ENCODE measurements around the gene CA14.
A peak's percentile ranks its signal among the peaks of the same experiment; 100 is the strongest.
"Not testable (repeated sequence)": the region's sequence is repeated elsewhere in the genome, so short reads cannot be mapped to it uniquely, and the experiment has no call there.

Gene CA14

DNA sequence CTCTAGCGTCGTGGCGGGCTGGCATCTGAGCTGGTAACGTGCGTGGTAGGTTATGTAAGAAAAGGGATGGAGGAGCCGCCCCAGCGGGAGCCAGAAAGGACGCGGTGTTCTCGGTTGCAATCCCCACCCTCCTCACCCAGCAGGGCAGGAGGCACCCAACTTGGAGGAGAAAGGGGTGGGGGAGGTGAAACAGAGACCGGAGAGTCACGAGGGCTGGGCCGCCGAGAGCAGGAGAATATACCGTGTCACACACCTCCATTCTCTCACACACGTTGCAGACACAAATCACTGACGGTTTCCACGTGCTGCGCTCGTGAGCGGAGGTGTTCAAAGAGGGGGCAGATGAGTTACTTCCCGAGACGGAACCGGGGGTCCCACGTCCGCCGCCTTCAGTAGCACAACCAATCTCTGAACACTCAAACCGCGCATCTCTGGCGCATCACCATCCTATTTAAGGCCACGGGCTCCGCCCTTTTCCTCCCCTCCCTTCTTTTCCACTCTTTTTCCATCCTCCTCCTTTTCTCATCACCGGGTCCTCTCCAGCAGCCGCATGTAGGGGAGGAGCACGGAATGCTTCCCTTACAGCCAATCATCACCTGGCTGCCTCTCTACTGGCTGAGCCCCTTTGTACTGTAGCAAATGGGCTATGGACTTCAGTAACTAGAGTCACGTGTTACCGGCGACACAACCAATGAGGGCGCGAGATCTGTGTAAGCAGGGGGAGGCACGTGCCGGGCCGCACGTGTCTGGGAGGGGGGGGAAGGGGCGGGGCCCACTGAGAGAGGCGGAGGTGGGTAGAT is 24.4 kb downstream of the CA14 start, which contains the start of gene CIART:
CIART (plus strand) TSS at position 797 of the 800 bp plus-strand sequence. CDS start 714 bp downstream, outside the sequence.
- FAIRE-seq, result peak; percentile 93

- FAIRE-seq, result no peak
Observed at GRCh38 chr1:150282558-150282958, 25.0 kb downstream of the CA14 start.

GRCh38 chr1:150283260-150283659 is 25.7 kb downstream of the CA14 start:
- FAIRE-seq, result no peak

DNA sequence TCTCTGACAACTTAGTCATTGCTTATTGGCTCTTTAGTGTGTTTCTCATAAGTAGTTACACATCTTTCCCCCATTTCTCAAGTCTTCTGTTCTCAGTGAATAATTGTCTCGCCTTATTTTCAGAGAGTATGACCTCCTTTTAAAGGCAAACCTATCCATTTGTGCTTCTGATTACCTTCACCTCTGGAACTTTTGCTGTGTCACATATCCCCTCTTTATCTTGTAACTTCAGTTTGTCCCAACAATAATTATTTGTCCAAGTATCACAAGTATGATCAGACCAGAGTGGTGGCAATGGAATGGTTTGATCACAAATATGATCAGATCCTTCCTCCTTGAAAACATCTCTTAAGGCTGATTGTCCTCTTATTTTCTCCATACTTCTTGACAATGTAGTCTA is 30.8 kb downstream of the CA14 start:
- no peak for FAIRE-seq

DNA sequence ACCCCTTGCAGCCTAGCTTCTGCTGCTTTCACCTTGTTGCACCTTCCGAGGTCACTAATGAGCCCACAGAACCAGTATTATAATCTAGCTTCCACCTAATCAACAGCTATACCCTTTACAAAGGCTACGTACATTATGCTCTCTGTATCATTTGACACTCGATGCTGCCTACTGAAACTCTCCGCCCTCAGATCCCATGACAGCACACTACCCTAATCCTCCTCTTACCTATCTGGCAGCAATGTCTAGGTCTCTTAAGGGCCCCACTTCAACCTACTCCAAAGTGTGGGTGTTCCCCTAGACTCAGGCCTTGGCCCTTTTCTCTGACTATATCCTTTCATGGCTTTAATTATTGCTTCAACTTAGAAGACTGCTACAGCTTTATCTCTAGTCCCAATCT is 31.2 kb downstream of the CA14 start:
- FAIRE-seq, result no peak

- peak; percentile 90 for FAIRE-seq
Observed at GRCh38 chr1:150293433-150294253, 36.1 kb downstream of the CA14 start, which contains the start of gene MRPS21. Gene MRPS21, plus strand, starts transcription at chr1:150293861. Its CDS starts 506 bp downstream, at chr1:150294367.

DNA sequence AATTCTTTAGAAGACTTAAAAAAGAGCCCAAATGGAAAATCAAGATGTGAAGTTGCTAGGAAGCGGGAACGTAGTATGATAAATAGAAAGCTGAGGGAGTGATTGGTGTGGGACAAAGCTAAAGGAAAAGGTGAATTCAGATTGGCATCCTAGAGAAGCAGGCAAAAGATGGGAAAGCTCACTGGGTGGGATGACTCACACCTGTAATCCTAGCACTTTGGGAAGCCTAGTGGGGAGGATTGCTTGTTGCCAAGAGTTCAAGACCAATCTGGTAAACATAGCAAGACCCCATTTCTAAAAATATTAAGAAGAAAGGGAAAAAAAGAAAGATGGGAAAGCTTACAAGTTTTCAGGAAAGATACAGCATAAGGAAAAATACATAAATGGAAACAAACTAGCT is 37.9 kb downstream of the CA14 start:
- FAIRE-seq, result no peak

DNA sequence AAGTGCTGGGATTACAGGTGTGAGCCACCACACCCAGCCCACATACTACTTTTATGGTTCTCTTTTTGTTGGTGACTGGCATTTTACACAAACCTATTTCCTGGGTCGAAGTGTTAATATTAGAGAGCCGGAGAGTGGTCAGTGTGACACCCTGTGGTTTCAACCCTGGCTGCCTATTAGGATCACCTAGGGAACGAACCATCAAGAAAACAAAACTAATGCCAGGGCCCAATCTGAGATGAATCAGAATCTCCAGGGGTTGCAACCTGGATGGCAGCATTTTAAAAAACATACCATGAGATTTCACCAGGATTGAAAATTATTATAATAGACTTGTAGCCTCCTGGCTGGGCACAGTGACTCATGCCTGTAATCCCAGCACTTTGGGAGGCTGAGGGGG is 42.1 kb downstream of the CA14 start:
- no peak for FAIRE-seq

DNA sequence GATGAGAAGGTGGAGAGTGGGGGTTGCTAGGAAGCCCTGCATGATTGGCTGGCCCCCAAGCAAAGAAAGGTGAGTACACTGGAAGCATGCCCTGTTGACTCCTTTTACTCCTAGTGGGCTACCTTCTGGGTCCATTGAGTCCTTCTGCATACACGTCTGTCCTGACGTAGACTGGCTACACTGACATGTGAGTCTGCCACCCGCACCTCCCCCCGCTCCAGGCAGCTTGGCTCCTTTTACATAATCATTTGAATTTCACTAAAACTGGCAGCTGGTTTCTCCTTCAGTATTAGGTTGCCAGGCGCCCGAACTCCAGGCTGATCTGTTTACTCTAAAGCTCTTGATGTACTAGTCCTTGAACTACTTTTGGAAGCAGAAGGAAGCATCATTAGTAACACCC is 44.8 kb downstream of the CA14 start:
- no peak for FAIRE-seq

GRCh38 chr1:150302902-150303301 is 45.3 kb downstream of the CA14 start:
- FAIRE-seq, result no peak

DNA sequence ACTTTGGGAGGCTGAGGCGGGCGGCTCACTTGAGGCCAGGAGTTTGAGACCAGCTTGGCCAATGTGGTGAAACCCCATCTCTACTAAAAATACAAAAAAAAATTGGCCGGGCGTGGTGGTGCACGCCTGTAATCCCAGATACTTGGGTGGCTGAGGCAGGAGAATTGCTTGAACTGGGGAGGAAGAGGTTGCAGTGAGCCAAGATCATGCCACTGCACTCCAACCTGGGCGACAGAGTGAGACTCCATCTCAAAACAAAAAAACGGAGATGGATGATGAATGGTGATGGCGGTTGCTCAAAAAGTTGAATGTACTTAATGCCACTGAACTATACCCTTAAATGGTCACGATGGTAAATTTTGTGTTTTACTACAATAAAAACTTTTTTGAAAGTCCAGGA is 51.0 kb downstream of the CA14 start:
- FAIRE-seq, result not testable (repeated sequence)

DNA sequence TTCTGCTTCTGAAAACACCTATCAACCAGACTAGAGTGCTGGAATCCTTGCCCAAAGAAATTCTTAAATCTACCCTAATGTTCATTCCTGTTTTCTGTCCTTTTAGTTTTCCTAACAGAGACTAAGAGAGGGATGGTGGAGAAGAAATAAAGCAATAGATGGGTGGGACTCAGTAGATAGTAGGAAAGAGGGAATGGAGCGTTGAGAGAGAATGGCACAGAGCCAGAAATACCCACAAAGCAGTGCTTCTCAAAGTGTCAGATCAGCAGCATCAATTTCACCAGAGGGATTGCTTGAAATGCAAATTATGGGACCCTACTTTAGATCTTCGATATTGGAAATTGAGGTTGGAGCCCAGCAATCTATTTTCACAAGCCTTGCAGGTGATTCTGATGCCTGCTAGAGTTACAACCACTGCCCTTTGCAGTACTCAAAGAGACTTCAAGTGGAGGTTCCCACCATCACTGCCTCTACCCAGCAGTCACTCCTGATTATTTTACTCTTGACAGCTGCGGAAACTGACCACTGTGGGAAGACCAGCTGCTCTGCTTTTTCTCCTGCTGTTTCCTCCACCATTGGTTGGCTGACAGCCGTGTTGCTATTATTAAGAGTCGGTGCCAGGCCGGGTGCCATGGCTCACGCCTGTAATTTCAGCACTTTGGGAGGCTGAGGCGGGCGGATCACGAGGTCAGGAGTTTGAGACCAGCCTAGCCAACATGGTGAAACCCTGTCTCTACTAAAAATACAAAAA is 52.4 kb downstream of the CA14 start:
- no peak for FAIRE-seq

GRCh38 chr1:150311762-150312161 is 54.2 kb downstream of the CA14 start:
- no peak for FAIRE-seq

Measured in G401.6 (cell line).